Tibial nerve (tissue), 4 donors: ENCODE measurements around the gene CTLA4. TPM values are rescaled to one million over a fixed set of nuclear protein-coding genes. Genes with fewer than 3 reads are reported as not detected.

Source experiments
- DNase-seq, 2 donors: peaks; one replicate each; pipeline ENCODE4 v3.0.0-alpha.2; 2019; ENCODE audit warnings: low spot score in 2 of 2
- H3K27ac ChIP-seq, 4 donors: fragments of 200-600 bp; sonication (generic) in 3 of 4; one replicate each; pipeline ENCODE4 v1.5.1; 2017 to 2019; ENCODE audit warnings: mild to moderate bottlenecking in 1 of 4
- H3K27me3 ChIP-seq, 2 donors: fragments of 200-600 bp; sonication (generic) in 1 of 2; one replicate each; pipeline versions ENCODE4 v1.5.1 to v1.6.0; 2017 to 2019
- H3K36me3 ChIP-seq, 3 donors: fragments of 200-600 bp; sonication (generic); one replicate each; pipeline ENCODE4 v1.5.1; 2018 to 2019
- H3K4me1 ChIP-seq, 4 donors: fragments of 200-600 bp; sonication (generic) in 3 of 4; one replicate each; pipeline ENCODE4 v1.5.1; 2017 to 2019
- H3K4me3 ChIP-seq, 4 donors: fragments of 200-600 bp; sonication (generic) in 3 of 4; one replicate each; pipeline ENCODE4 v1.5.1; 2017 to 2019; ENCODE audit warnings: mild to moderate bottlenecking in 1 of 4, moderate library complexity in 1 of 4
- H3K9me3 ChIP-seq, 4 donors: fragments of 200-600 bp; sonication (generic) in 3 of 4; one replicate each; pipeline ENCODE4 v1.5.1; 2017 to 2019
- CTCF ChIP-seq, 5 experiments: fragments of 200-600 bp in 3 of 5; fragments of 450-650 bp in 2 of 5; sonication (generic) in 3 of 5; IDR thresholded peaks; one replicate each; pipeline ENCODE4 v1.5.1; 2016 to 2019; ENCODE audit warnings: antibody characterized with exemption in 5 of 5, mild to moderate bottlenecking in 3 of 5, moderate library complexity in 2 of 5
- EP300 ChIP-seq, 2 donors: sonication (generic); formaldehyde crosslinking; IDR thresholded peaks; one replicate each; pipeline ENCODE4 v1.6.1; 2017; ENCODE audit warnings: antibody characterized with exemption in 2 of 2, mild to moderate bottlenecking in 1 of 2
- POLR2A ChIP-seq, 2 donors: fragments of 450-650 bp; IDR thresholded peaks; one replicate each; pipeline ENCODE4 v1.6.1; 2017; ENCODE audit warnings: antibody characterized with exemption in 2 of 2, mild to moderate bottlenecking in 2 of 2, moderate library complexity in 2 of 2
- WGBS, 2 donors: methylation state at CpG; one replicate each; pipeline ENCODE4 v1.1.5; 2018; 5-methylcytosine and 5-hydroxymethylcytosine counted together
- total RNA-seq, 4 donors: library from RNA; depleted of rRNA; stranded (reverse); fragments of >200 nt; gene quantifications; one replicate each; pipeline ENCODE4 v1.1.0, GENCODE V29; 2016

The CTLA4 gene
- total RNA-seq, 4 donors from 2014 or later, result not detected

- Histone ChIP-seq H3K4me3 (no peak overlapping the region), H3K4me1 (no peaks in the 10 kb centered on the region), H3K27ac (no peak overlapping the region), H3K27me3 (no peaks in the 10 kb centered on the region), H3K36me3 (no peaks in the 10 kb centered on the region), H3K9me3 (no peaks in the 10 kb centered on the region)
- 84 to 87% methylated on average over 8 of the region's 8 CpGs for WGBS, 2 donors
- no peak for TF ChIP-seq POLR2A (IDR thresholded peaks at IDR 0.05)
- TF ChIP-seq EP300 (IDR thresholded peaks at IDR 0.05), result no peak
- no peak for TF ChIP-seq CTCF (IDR thresholded peaks at IDR 0.05)
- DNase-seq, result no peak
These were observed 21.0 kb upstream of the CTLA4 start for GRCh38 chr2:203846490-203847105.

- no peak overlapping the region for H3K27ac ChIP-seq
- no peaks in the 10 kb centered on the region for H3K36me3 ChIP-seq
- no peaks in the 10 kb centered on the region for H3K4me1 ChIP-seq
- TF ChIP-seq CTCF (IDR thresholded peaks at IDR 0.05) (no peak), POLR2A (IDR thresholded peaks at IDR 0.05) (no peak), EP300 (IDR thresholded peaks at IDR 0.05) (no peak)
- H3K9me3 ChIP-seq, result no peaks in the 10 kb centered on the region
- H3K27me3 ChIP-seq, result no peaks in the 10 kb centered on the region
- DNase-seq, result no peak
- H3K4me3 ChIP-seq, result no peak overlapping the region
- 66 to 95% methylated on average over 2 of the region's 2 CpGs for WGBS, 2 donors
These were observed 18.6 kb upstream of the CTLA4 start for GRCh38 chr2:203849010-203849409.

- TF ChIP-seq CTCF (IDR thresholded peaks at IDR 0.05) (no peak), POLR2A (IDR thresholded peaks at IDR 0.05) (no peak), EP300 (IDR thresholded peaks at IDR 0.05) (no peak)
- Histone ChIP-seq H3K36me3 (no peaks in the 10 kb centered on the region), H3K9me3 (no peaks in the 10 kb centered on the region), H3K27ac (no peak overlapping the region), H3K4me3 (no peak overlapping the region), H3K27me3 (no peaks in the 10 kb centered on the region), H3K4me1 (no peaks in the 10 kb centered on the region)
- no peak for DNase-seq
- WGBS, 2 donors, result 65 to 74% methylated on average over 2 of the region's 2 CpGs
These were observed 14.8 kb upstream of the CTLA4 start for GRCh38 chr2:203852760-203853159.

GRCh38 chr2:203853271-203853670 lies 14.3 kb upstream of the CTLA4 start:
- H3K4me3 ChIP-seq, result no peak overlapping the region
- TF ChIP-seq EP300 (IDR thresholded peaks at IDR 0.05) (no peak), CTCF (IDR thresholded peaks at IDR 0.05) (no peak), POLR2A (IDR thresholded peaks at IDR 0.05) (no peak)
- H3K27me3 ChIP-seq, result no peaks in the 10 kb centered on the region
- no peaks in the 10 kb centered on the region for H3K9me3 ChIP-seq
- no peak overlapping the region for H3K27ac ChIP-seq
- 49 to 52% methylated on average over 3 of the region's 3 CpGs for WGBS, 2 donors
- H3K36me3 ChIP-seq, result no peaks in the 10 kb centered on the region
- H3K4me1 ChIP-seq, result no peaks in the 10 kb centered on the region
- DNase-seq, result no peak

GRCh38 chr2:203853722-203854121 lies 13.8 kb upstream of the CTLA4 start:
- DNase-seq, result no peak
- Histone ChIP-seq H3K9me3 (no peaks in the 10 kb centered on the region), H3K4me1 (no peaks in the 10 kb centered on the region), H3K36me3 (no peaks in the 10 kb centered on the region), H3K4me3 (no peak overlapping the region), H3K27ac (no peak overlapping the region), H3K27me3 (no peaks in the 10 kb centered on the region)
- 75 to 87% methylated on average over 5 of the region's 5 CpGs for WGBS, 2 donors
- TF ChIP-seq POLR2A (IDR thresholded peaks at IDR 0.05) (no peak), EP300 (IDR thresholded peaks at IDR 0.05) (no peak), CTCF (IDR thresholded peaks at IDR 0.05) (no peak)
